ENCODE data around the gene SSPN.

SSPN gene

DNA sequence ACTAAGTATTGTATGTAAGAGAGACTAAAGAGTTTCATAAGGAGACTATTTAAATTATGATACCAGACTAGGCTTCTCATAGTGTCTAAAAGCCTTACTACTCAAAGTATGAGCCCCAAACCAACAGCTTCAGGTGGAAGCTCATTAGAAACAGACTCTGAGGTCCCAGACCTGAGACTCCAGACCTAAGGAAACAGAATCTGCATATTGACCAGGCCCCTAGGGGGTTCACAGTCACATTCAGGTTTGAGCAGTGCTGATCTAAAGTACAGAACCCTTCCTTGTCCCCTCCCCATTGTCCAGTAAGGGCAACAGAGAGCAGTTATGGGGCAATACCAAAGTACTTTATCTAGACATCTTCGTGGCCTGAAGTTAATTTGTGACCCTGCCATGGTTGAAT is 87.7 kb downstream of the SSPN start:
- Histone ChIP-seq H2BK5ac (ENCODE audit: low read length) (no peak overlapping the region), H3K27me3 (ENCODE audit: control insufficient read depth in 3 of 3, insufficient read depth in 3 of 3, low read depth in 1 of 3, low read length in 3 of 3) (peaks cover 0 to 3% (median 0%) of the 10 kb centered on the region in 3 experiments), H3K4ac (ENCODE audit: low read length) (no peak overlapping the region), H3K4me3 (ENCODE audit: low read length in 2 of 2) (no peak overlapping the region), H3K9ac (ENCODE audit: low read depth, low read length, poor library complexity) (no peak overlapping the region), H3K4me2 (ENCODE audit: insufficient read depth, low read length, poor library complexity, severe bottlenecking) (no peak overlapping the region), H4K8ac (ENCODE audit: low read depth, low read length) (no peak overlapping the region), H3K14ac (ENCODE audit: low read length) (no peak overlapping the region), H3K23ac (ENCODE audit: low read depth, low read length, poor library complexity) (no peak overlapping the region), H3K27ac (replicated peaks; ENCODE audit: low read length) (no peak overlapping the region), H3K18ac (ENCODE audit: low read length) (no peak overlapping the region), H3K9me3 (replicated peaks in 1 of 2; ENCODE audit: control insufficient read depth in 2 of 2, insufficient read depth in 1 of 2, low read depth in 1 of 2, low read length in 2 of 2) (no peaks in the 10 kb centered on the region), H2AFZ (ENCODE audit: low read length) (no peak overlapping the region), H2BK15ac (ENCODE audit: low read length) (no peak overlapping the region), H4K91ac (ENCODE audit: low read depth, low read length, poor library complexity) (no peak overlapping the region), H2BK12ac (ENCODE audit: low read length) (no peak overlapping the region), H2BK120ac (ENCODE audit: low read depth, low read length) (no peak overlapping the region), H3K36me3 (replicated peaks in 1 of 2; ENCODE audit: control insufficient read depth in 2 of 2, insufficient read depth in 2 of 2, low read length in 2 of 2) (no peaks in the 10 kb centered on the region), H3K79me1 (ENCODE audit: low read depth, low read length) (no peaks in the 10 kb centered on the region), H3K4me1 (ENCODE audit: control insufficient read depth in 2 of 2, insufficient read depth in 1 of 2, low read depth in 1 of 2, low read length in 2 of 2) (no peaks in the 10 kb centered on the region), H2AK5ac (ENCODE audit: low read depth, low read length) (no peak overlapping the region)
- DNase-seq (ENCODE audit: low spot score), result no peak
- WGBS, 2 donors (ENCODE audit: extremely low coverage in 2 of 2, insufficient read length in 2 of 2, insufficient replicate concordance in 1 of 2), result no CpG with 5 or more reads among the region's 1 CpG

DNA sequence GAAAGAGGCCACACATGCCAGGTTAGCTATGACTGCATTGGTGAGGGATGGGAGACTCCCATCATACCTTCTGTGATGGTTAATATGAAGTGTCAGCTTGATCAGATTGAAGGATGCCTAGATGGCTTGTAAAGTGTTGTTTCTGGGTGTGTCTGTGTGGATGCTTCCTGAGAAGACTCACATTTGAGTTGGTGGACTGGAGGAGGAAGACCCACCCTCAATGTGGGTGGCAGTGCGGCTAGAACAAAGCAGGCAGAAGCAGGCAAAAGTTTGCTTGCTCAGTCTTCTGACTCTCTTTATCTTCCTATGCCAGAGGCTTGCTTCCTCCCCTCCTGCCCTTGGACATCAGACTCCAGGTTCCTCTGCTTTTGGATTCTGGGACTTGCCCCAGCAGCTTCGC is 88.2 kb downstream of the SSPN start:
- Histone ChIP-seq H2AFZ (ENCODE audit: low read length) (no peak overlapping the region), H3K4me3 (ENCODE audit: low read length in 2 of 2) (no peak overlapping the region), H3K9ac (ENCODE audit: low read depth, low read length, poor library complexity) (no peak overlapping the region), H4K8ac (ENCODE audit: low read depth, low read length) (no peak overlapping the region), H3K4me2 (ENCODE audit: insufficient read depth, low read length, poor library complexity, severe bottlenecking) (no peak overlapping the region), H2BK12ac (ENCODE audit: low read length) (no peak overlapping the region), H3K4ac (ENCODE audit: low read length) (no peak overlapping the region), H2BK5ac (ENCODE audit: low read length) (no peak overlapping the region), H3K4me1 (ENCODE audit: control insufficient read depth in 2 of 2, insufficient read depth in 1 of 2, low read depth in 1 of 2, low read length in 2 of 2) (no peaks in the 10 kb centered on the region), H3K23ac (ENCODE audit: low read depth, low read length, poor library complexity) (no peak overlapping the region), H3K27me3 (ENCODE audit: control insufficient read depth in 3 of 3, insufficient read depth in 3 of 3, low read depth in 1 of 3, low read length in 3 of 3) (peaks cover 0 to 4% (median 0%) of the 10 kb centered on the region in 3 experiments), H2BK15ac (ENCODE audit: low read length) (no peak overlapping the region), H3K9me3 (replicated peaks in 1 of 2; ENCODE audit: control insufficient read depth in 2 of 2, insufficient read depth in 1 of 2, low read depth in 1 of 2, low read length in 2 of 2) (no peaks in the 10 kb centered on the region), H3K18ac (ENCODE audit: low read length) (no peak overlapping the region), H3K14ac (ENCODE audit: low read length) (no peak overlapping the region), H3K79me1 (ENCODE audit: low read depth, low read length) (no peaks in the 10 kb centered on the region), H2BK120ac (ENCODE audit: low read depth, low read length) (no peak overlapping the region), H2AK5ac (ENCODE audit: low read depth, low read length) (no peak overlapping the region), H3K36me3 (replicated peaks in 1 of 2; ENCODE audit: control insufficient read depth in 2 of 2, insufficient read depth in 2 of 2, low read length in 2 of 2) (no peaks in the 10 kb centered on the region), H4K91ac (ENCODE audit: low read depth, low read length, poor library complexity) (no peak overlapping the region), H3K27ac (replicated peaks; ENCODE audit: low read length) (no peak overlapping the region)
- no peak for DNase-seq (ENCODE audit: low spot score)
- WGBS, 2 donors (ENCODE audit: extremely low coverage in 2 of 2, insufficient read length in 2 of 2, insufficient replicate concordance in 1 of 2), result no CpG with 5 or more reads among the region's 2 CpGs

DNA sequence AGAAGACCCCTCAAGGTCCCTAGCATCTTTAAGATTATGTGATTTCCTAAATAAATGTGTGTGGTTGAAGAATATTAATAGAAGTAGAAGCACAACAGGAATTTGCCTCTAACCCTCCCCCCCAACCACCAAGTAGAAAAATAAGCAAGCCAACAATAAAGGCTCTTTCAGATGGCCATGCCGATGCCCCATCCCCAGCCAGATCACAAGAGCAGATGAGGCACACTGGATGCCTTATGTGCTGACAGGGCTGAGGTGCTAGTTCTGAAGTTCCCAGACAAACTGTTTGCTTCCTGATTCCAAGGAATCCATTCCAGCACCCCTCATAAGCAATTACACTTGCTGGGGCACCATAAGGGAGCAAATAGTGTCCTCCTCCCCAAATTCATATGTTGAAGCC is 90.0 kb downstream of the SSPN start:
- Histone ChIP-seq H4K91ac (ENCODE audit: low read depth, low read length, poor library complexity) (no peak overlapping the region), H2BK15ac (ENCODE audit: low read length) (no peak overlapping the region), H3K4me2 (ENCODE audit: insufficient read depth, low read length, poor library complexity, severe bottlenecking) (no peak overlapping the region), H3K18ac (ENCODE audit: low read length) (no peak overlapping the region), H3K9ac (ENCODE audit: low read depth, low read length, poor library complexity) (no peak overlapping the region), H3K27ac (replicated peaks; ENCODE audit: low read length) (no peak overlapping the region), H3K27me3 (ENCODE audit: control insufficient read depth in 3 of 3, insufficient read depth in 3 of 3, low read depth in 1 of 3, low read length in 3 of 3) (peaks cover 0 to 7% (median 0%) of the 10 kb centered on the region in 3 experiments), H3K23ac (ENCODE audit: low read depth, low read length, poor library complexity) (no peak overlapping the region), H3K4ac (ENCODE audit: low read length) (no peak overlapping the region), H4K8ac (ENCODE audit: low read depth, low read length) (no peak overlapping the region), H3K14ac (ENCODE audit: low read length) (no peak overlapping the region), H2BK120ac (ENCODE audit: low read depth, low read length) (no peak overlapping the region), H2BK5ac (ENCODE audit: low read length) (no peak overlapping the region), H2AK5ac (ENCODE audit: low read depth, low read length) (no peak overlapping the region), H3K36me3 (replicated peaks in 1 of 2; ENCODE audit: control insufficient read depth in 2 of 2, insufficient read depth in 2 of 2, low read length in 2 of 2) (no peaks in the 10 kb centered on the region), H2BK12ac (ENCODE audit: low read length) (no peak overlapping the region), H3K4me1 (ENCODE audit: control insufficient read depth in 2 of 2, insufficient read depth in 1 of 2, low read depth in 1 of 2, low read length in 2 of 2) (no peaks in the 10 kb centered on the region), H3K79me1 (ENCODE audit: low read depth, low read length) (no peaks in the 10 kb centered on the region), H2AFZ (ENCODE audit: low read length) (no peak overlapping the region), H3K9me3 (replicated peaks in 1 of 2; ENCODE audit: control insufficient read depth in 2 of 2, insufficient read depth in 1 of 2, low read depth in 1 of 2, low read length in 2 of 2) (no peaks in the 10 kb centered on the region), H3K4me3 (ENCODE audit: low read length in 2 of 2) (no peak overlapping the region)
- DNase-seq (ENCODE audit: low spot score), result no peak
- WGBS, 2 donors (ENCODE audit: extremely low coverage in 2 of 2, insufficient read length in 2 of 2, insufficient replicate concordance in 1 of 2), result no CpG with 5 or more reads among the region's 1 CpG

DNA sequence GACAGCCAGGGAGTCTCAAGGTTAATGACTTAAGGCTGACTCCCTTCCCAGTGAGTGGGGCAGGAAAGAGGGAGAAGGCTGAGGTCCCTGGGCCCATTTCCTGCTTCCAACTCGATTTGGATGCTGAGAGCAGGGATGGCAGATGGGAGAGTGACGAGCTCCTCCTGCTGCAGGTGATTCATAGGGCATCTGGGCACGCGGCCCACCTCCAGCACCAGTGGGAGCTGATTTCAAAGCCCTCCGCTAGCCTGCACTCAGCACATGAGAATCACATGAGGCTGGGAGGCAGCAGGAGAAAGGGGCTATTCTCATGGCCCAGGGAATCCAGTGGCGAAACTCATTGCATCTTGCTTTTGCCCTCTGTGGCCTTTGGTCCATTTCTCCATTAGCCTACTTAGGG is 90.8 kb downstream of the SSPN start:
- Histone ChIP-seq H3K4ac (ENCODE audit: low read length) (no peak overlapping the region), H3K4me2 (ENCODE audit: insufficient read depth, low read length, poor library complexity, severe bottlenecking) (no peak overlapping the region), H3K18ac (ENCODE audit: low read length) (no peak overlapping the region), H3K4me1 (ENCODE audit: control insufficient read depth in 2 of 2, insufficient read depth in 1 of 2, low read depth in 1 of 2, low read length in 2 of 2) (no peaks in the 10 kb centered on the region), H3K27me3 (ENCODE audit: control insufficient read depth in 3 of 3, insufficient read depth in 3 of 3, low read depth in 1 of 3, low read length in 3 of 3) (peaks cover 0 to 7% (median 0%) of the 10 kb centered on the region in 3 experiments), H2BK15ac (ENCODE audit: low read length) (no peak overlapping the region), H3K14ac (ENCODE audit: low read length) (no peak overlapping the region), H3K79me1 (ENCODE audit: low read depth, low read length) (no peaks in the 10 kb centered on the region), H2BK120ac (ENCODE audit: low read depth, low read length) (no peak overlapping the region), H3K36me3 (replicated peaks in 1 of 2; ENCODE audit: control insufficient read depth in 2 of 2, insufficient read depth in 2 of 2, low read length in 2 of 2) (no peaks in the 10 kb centered on the region), H2AFZ (ENCODE audit: low read length) (no peak overlapping the region), H3K23ac (ENCODE audit: low read depth, low read length, poor library complexity) (no peak overlapping the region), H3K4me3 (ENCODE audit: low read length in 2 of 2) (no peak overlapping the region), H2BK5ac (ENCODE audit: low read length) (no peak overlapping the region), H3K9ac (ENCODE audit: low read depth, low read length, poor library complexity) (no peak overlapping the region), H4K91ac (ENCODE audit: low read depth, low read length, poor library complexity) (no peak overlapping the region), H3K27ac (replicated peaks; ENCODE audit: low read length) (no peak overlapping the region), H4K8ac (ENCODE audit: low read depth, low read length) (no peak overlapping the region), H2AK5ac (ENCODE audit: low read depth, low read length) (no peak overlapping the region), H2BK12ac (ENCODE audit: low read length) (no peak overlapping the region), H3K9me3 (replicated peaks in 1 of 2; ENCODE audit: control insufficient read depth in 2 of 2, insufficient read depth in 1 of 2, low read depth in 1 of 2, low read length in 2 of 2) (no peaks in the 10 kb centered on the region)
- WGBS, 2 donors (ENCODE audit: extremely low coverage in 2 of 2, insufficient read length in 2 of 2, insufficient replicate concordance in 1 of 2), result no CpG with 5 or more reads among the region's 6 CpGs
- no peak for DNase-seq (ENCODE audit: low spot score)

All from neuronal stem cell (in vitro differentiated cells).